Spleen (tissue), 11 donors: ENCODE data around the gene SUPV3L1. TPM values are rescaled to one million over a fixed set of nuclear protein-coding genes. Genes with fewer than 3 reads are reported as not detected.

Source experiments
- DNase-seq: peaks from one replicate; pipeline ENCODE4 v3.0.0-alpha.2; 2020
- H3K27ac ChIP-seq, 8 donors: fragments of 200-600 bp; sonication (generic) in 7 of 8; 1 replicate in 4 of 8; 2 replicates in 4 of 8; pipeline versions ENCODE4 v1.5.0 to v1.8.0; 2016 to 2021; ENCODE audit warnings: inconsistent platforms in 4 of 8, mild to moderate bottlenecking in 4 of 8, moderate library complexity in 1 of 8
- H3K27me3 ChIP-seq, 7 donors: fragments of 200-600 bp; sonication (generic) in 6 of 7; replicated peaks in 1 of 7; 1 replicate in 4 of 7; 2 replicates in 3 of 7; pipeline versions ENCODE4 v1.5.0 to v1.8.0; 2016 to 2021; ENCODE audit warnings: inconsistent platforms in 3 of 7, mild to moderate bottlenecking in 1 of 7
- H3K36me3 ChIP-seq, 6 donors: fragments of 200-600 bp; sonication (generic) in 5 of 6; 1 replicate in 4 of 6; 2 replicates in 2 of 6; pipeline versions ENCODE4 v1.5.0 to v1.8.0; 2016 to 2021; ENCODE audit warnings: inconsistent platforms in 2 of 6
- H3K4me1 ChIP-seq, 6 donors: fragments of 200-600 bp; sonication (generic) in 5 of 6; 1 replicate in 3 of 6; 2 replicates in 3 of 6; pipeline versions ENCODE4 v1.5.0 to v1.8.0; 2016 to 2021; ENCODE audit warnings: inconsistent platforms in 3 of 6
- H3K4me3 ChIP-seq, 8 donors: fragments of 200-600 bp; sonication (generic) in 7 of 8; 1 replicate in 4 of 8; 2 replicates in 4 of 8; pipeline versions ENCODE4 v1.5.0 to v1.8.0; 2016 to 2021; ENCODE audit warnings: inconsistent platforms in 4 of 8, mild to moderate bottlenecking in 4 of 8, moderate library complexity in 2 of 8
- H3K9me3 ChIP-seq, 8 donors: fragments of 200-600 bp; sonication (generic) in 7 of 8; 1 replicate in 4 of 8; 2 replicates in 4 of 8; pipeline versions ENCODE4 v1.5.0 to v1.8.0; 2016 to 2021; ENCODE audit warnings: inconsistent platforms in 4 of 8
- CTCF ChIP-seq, 11 experiments: fragments of 200-600 bp in 7 of 11; fragments of 450-650 bp in 4 of 11; sonication (generic) in 4 of 11; IDR thresholded peaks in 8 of 11; conservative IDR thresholded peaks in 3 of 11; 1 replicate in 7 of 11; 2 replicates in 4 of 11; pipeline versions ENCODE4 v1.4.0 to v1.8.0; 2016 to 2021; ENCODE audit warnings: antibody characterized with exemption in 11 of 11, inconsistent platforms in 4 of 11, mild to moderate bottlenecking in 1 of 11
- POLR2A ChIP-seq, 3 donors: fragments of 450-650 bp; IDR thresholded peaks; one replicate each; pipeline ENCODE4 v1.5.1; 2017; ENCODE audit warnings: antibody characterized with exemption in 3 of 3, mild to moderate bottlenecking in 1 of 3
- POLR2AphosphoS5 ChIP-seq, 3 donors: sonication (generic); formaldehyde crosslinking; IDR thresholded peaks; one replicate each; pipeline ENCODE4 v1.5.1; 2017; ENCODE audit warnings: antibody characterized with exemption in 3 of 3
- WGBS, 5 donors: extraction: QIAGEN DNeasy Blood & Tissue Kit in 3 of 5; methylation state at CpG; one replicate each; pipeline versions ENCODE4 v1.1.5 to v1.1.7; 2013 to 2018; 5-methylcytosine and 5-hydroxymethylcytosine counted together
- intact Hi-C: fragments of 100-400 bp; cut with DNase I; formaldehyde crosslinking; loops from one replicate; pipeline ENCODE4 v1.15.0; 2023; ENCODE audit warnings: low total_unique reads
- polyA plus RNA-seq, 3 donors: library from polyadenylated mRNA; stranded (reverse); fragments of 200-250 nt; gene quantifications; one replicate each; pipeline ENCODE4 v1.2.1, GENCODE V29; 2013
- total RNA-seq, 7 donors: library from RNA; depleted of rRNA in 3 of 7; stranded (reverse); fragments of >200 nt in 3 of 7; fragmentation: NEBNext Ultra II Directional in 4 of 7; extraction: Animal tissue kit (Norgen Biotek cat#: 25700) in 4 of 7; gene quantifications; one replicate each; pipeline versions ENCODE4 v1.1.0 to v1.2.1, GENCODE V29; 2016 to 2021
- donor health status: healthy with polysubstance abuse.
- donor health status: DM: no; HTN: no; CAD: no; lungs with moderate emphysema.
- donor health status: DM: no; HTN: no; CAD: no.
- donor health status: Bipolar disorder and iron deficiency.
- donor health status: healthy.
- donor health status: DM: no; HTN: no; CAD: no.
- donor health status: DM: yes; HTN: yes; CAD: no.

SUPV3L1 gene
- total and polyA plus RNA-seq, 10 donors = 24.2 to 95.6 (median 36.1) TPM

GRCh38 chr10:69215405-69216171, 35.6 kb downstream of the SUPV3L1 start:
- 16 to 24% (median 21%) methylated on average over 10 of the region's 10 CpGs for WGBS, 5 donors

GRCh38 chr10:69216577-69217118, 36.6 kb downstream of the SUPV3L1 start:
- no peak overlapping the region for H3K4me3 ChIP-seq
- peaks cover 0 to 29% (median 17%) of the 10 kb centered on the region in 6 donors for H3K4me1 ChIP-seq
- no peak for DNase-seq
- no peak for TF ChIP-seq CTCF (IDR thresholded peaks at IDR 0.05 in 8 of 11, conservative IDR thresholded peaks at IDR 0.05 in 3 of 11)
- TF ChIP-seq POLR2A (IDR thresholded peaks at IDR 0.05) = no peak
- TF ChIP-seq POLR2AphosphoS5 (IDR thresholded peaks at IDR 0.05) = no peak
- intact Hi-C loops = no loop called here
- H3K36me3 ChIP-seq = no peaks in the 10 kb centered on the region
- peaks cover 0 to 5% (median 0%) of the 10 kb centered on the region in 7 donors for H3K27me3 ChIP-seq
- WGBS, 5 donors = 87 to 97% (median 94%) methylated on average over 11 of the region's 11 CpGs
- H3K27ac ChIP-seq = no peak overlapping the region
- H3K9me3 ChIP-seq = peaks cover 0 to 4% (median 0%) of the 10 kb centered on the region in 8 donors

More at GRCh38 chr10:69215405-69216171, 35.6 kb downstream of the SUPV3L1 start:
- no peak for DNase-seq
- H3K4me1 ChIP-seq = peaks cover 0 to 26% (median 12%) of the 10 kb centered on the region in 6 donors
- H3K27ac ChIP-seq = peak overlapping the region in 4 of 8 donors; percentile 19 to 68 (median 50)
- peaks cover 0 to 4% (median 0%) of the 10 kb centered on the region in 8 donors for H3K9me3 ChIP-seq
- no peak overlapping the region for H3K4me3 ChIP-seq
- H3K27me3 ChIP-seq = peaks cover 0 to 5% (median 0%) of the 10 kb centered on the region in 7 donors
- intact Hi-C loops = no loop called here
- no peak for TF ChIP-seq CTCF (IDR thresholded peaks at IDR 0.05 in 8 of 11, conservative IDR thresholded peaks at IDR 0.05 in 3 of 11)
- TF ChIP-seq POLR2AphosphoS5 (IDR thresholded peaks at IDR 0.05) = no peak
- H3K36me3 ChIP-seq = no peaks in the 10 kb centered on the region

- WGBS, 5 donors = 78 to 91% (median 87%) methylated on average over 4 of the region's 4 CpGs
- intact Hi-C loops = no loop called here
- Histone ChIP-seq H3K9me3 (peaks cover 0 to 4% (median 0%) of the 10 kb centered on the region in 8 donors), H3K27me3 (peaks cover 0 to 5% (median 0%) of the 10 kb centered on the region in 7 donors), H3K4me3 (no peak overlapping the region), H3K4me1 (peaks cover under 1 to 35% (median 23%) of the 10 kb centered on the region in 6 donors), H3K36me3 (no peaks in the 10 kb centered on the region), H3K27ac (no peak overlapping the region)
- DNase-seq = no peak
- TF ChIP-seq CTCF (IDR thresholded peaks at IDR 0.05 in 8 of 11, conservative IDR thresholded peaks at IDR 0.05 in 3 of 11) = no peak
- TF ChIP-seq POLR2A (IDR thresholded peaks at IDR 0.05) = no peak
- TF ChIP-seq POLR2AphosphoS5 (IDR thresholded peaks at IDR 0.05) = no peak
These were observed 37.2 kb downstream of the SUPV3L1 start for GRCh38 chr10:69217119-69217754.

GRCh38 chr10:69218831-69219230, 38.8 kb downstream of the SUPV3L1 start:
- peaks cover 0 to 5% (median 0%) of the 10 kb centered on the region in 7 donors for H3K27me3 ChIP-seq
- no peak overlapping the region for H3K27ac ChIP-seq
- peaks cover 0 to 4% (median 0%) of the 10 kb centered on the region in 8 donors for H3K9me3 ChIP-seq
- no peak for DNase-seq
- intact Hi-C loops = no loop called here
- no peak for TF ChIP-seq POLR2A (IDR thresholded peaks at IDR 0.05)
- TF ChIP-seq POLR2AphosphoS5 (IDR thresholded peaks at IDR 0.05) = no peak
- H3K4me1 ChIP-seq = peaks cover 4 to 51% (median 39%) of the 10 kb centered on the region in 6 donors
- 92 to 96% (median 93%) methylated on average over 6 of the region's 6 CpGs for WGBS, 5 donors
- H3K36me3 ChIP-seq = no peaks in the 10 kb centered on the region
- no peak overlapping the region for H3K4me3 ChIP-seq
